Heart left ventricle (tissue), 16 donors: ENCODE measurements around the gene VEGFC. TPM values are rescaled to one million over a fixed set of nuclear protein-coding genes. Genes with fewer than 3 reads are reported as not detected.

ENCODE experiments used
- ATAC-seq, 4 donors: fragments of 200-7000 bp; cut with Tn5 transposase; one replicate each; pipeline ENCODE4 v1.9.1; 2020 to 2022; ENCODE audit warnings: moderate library complexity in 4 of 4, mild to moderate bottlenecking in 3 of 4, moderate number of reproducible peaks in 1 of 4
- DNase-seq, 5 donors: peaks; one replicate each; pipeline ENCODE4 v3.0.0-alpha.2; 2020
- H3K27ac ChIP-seq, 12 donors: fragments of 200-600 bp; sonication (generic) in 4 of 12; one replicate each; pipeline versions ENCODE4 v1.5.0 to v1.8.0; 2016 to 2022; ENCODE audit warnings: mild to moderate bottlenecking in 2 of 12
- H3K27me3 ChIP-seq, 9 donors: fragments of 200-600 bp; sonication (generic) in 2 of 9; one replicate each; pipeline versions ENCODE4 v1.5.1 to v1.8.0; 2016 to 2022; ENCODE audit warnings: mild to moderate bottlenecking in 3 of 9
- H3K36me3 ChIP-seq, 9 donors: fragments of 200-600 bp; sonication (generic) in 2 of 9; one replicate each; pipeline versions ENCODE4 v1.5.0 to v1.8.0; 2018 to 2022; ENCODE audit warnings: mild to moderate bottlenecking in 2 of 9
- H3K4me1 ChIP-seq, 12 donors: fragments of 200-600 bp; sonication (generic) in 4 of 12; one replicate each; pipeline versions ENCODE4 v1.5.0 to v1.8.0; 2016 to 2022; ENCODE audit warnings: mild to moderate bottlenecking in 3 of 12
- H3K4me3 ChIP-seq, 12 donors: fragments of 200-600 bp; sonication (generic) in 4 of 12; one replicate each; pipeline versions ENCODE4 v1.5.0 to v1.8.0; 2017 to 2022; ENCODE audit warnings: mild to moderate bottlenecking in 9 of 12, moderate library complexity in 4 of 12
- H3K9me3 ChIP-seq, 12 donors: fragments of 200-600 bp; sonication (generic) in 4 of 12; one replicate each; pipeline versions ENCODE4 v1.5.0 to v1.8.0; 2016 to 2022; ENCODE audit warnings: mild to moderate bottlenecking in 1 of 12
- CTCF ChIP-seq, 12 donors: fragments of 200-600 bp; sonication (generic) in 4 of 12; IDR thresholded peaks; one replicate each; pipeline versions ENCODE4 v1.5.0 to v1.8.0; 2018 to 2022; ENCODE audit warnings: antibody characterized with exemption in 12 of 12, mild to moderate bottlenecking in 5 of 12
- POLR2A ChIP-seq, 2 donors: fragments of 450-650 bp; IDR thresholded peaks; one replicate each; pipeline ENCODE4 v1.6.1; 2017; ENCODE audit warnings: antibody characterized with exemption in 2 of 2, mild to moderate bottlenecking in 2 of 2, moderate library complexity in 2 of 2
- WGBS, 4 donors: extraction: QIAGEN DNeasy Blood & Tissue Kit in 2 of 4; methylation state at CpG; one replicate each; pipeline versions ENCODE4 v1.1.5 to v1.1.7; 2013 to 2018; 5-methylcytosine and 5-hydroxymethylcytosine counted together
- intact Hi-C, 10 donors: fragments of 100-400 bp; cut with DNase I; formaldehyde crosslinking; loops; one replicate each; pipeline versions ENCODE4 v1.11.1 to v1.14.2; 2022
- polyA plus RNA-seq, 2 donors: library from polyadenylated mRNA; stranded (reverse); fragments of 200-250 nt; gene quantifications; one replicate each; pipeline ENCODE4 v1.2.3, GENCODE V29; 2013
- total RNA-seq, 9 donors: library from RNA; depleted of rRNA in 2 of 9; stranded (reverse); fragments of >200 nt in 2 of 9; fragmentation: NEBNext Ultra II Directional in 3 of 9; extraction: Animal tissue kit (Norgen Biotek cat#: 25700) in 3 of 9; gene quantifications; one replicate each; pipeline versions ENCODE4 v1.1.0 to v1.2.4, GENCODE V29; 2016 to 2023
- donor health status: ischemic (EF 13 %, LVEDD 7.1; RV severe dilation, severe dysfunction).
- donor health status: healthy with polysubstance abuse.
- donor health status: DM: no; HTN: yes; CAD: no.
- donor health status: DM: no; HTN: no; CAD: no.
- donor health status: ischemic (EF 25% LVEDD 6.9; RV normal size, moderate dysfunction).
- donor health status: ischemic (EF 25% LVEDD 5.7; RV mildly dilated, moderate dysfunction).
- donor health status: healthy.
- donor health status: DM: yes; HTN: yes; CAD: no.
- donor health status: ischemic (EF 35%, LVEDD 5.7; RV mildly dilated, moderate dysfunction).
- donor health status: nonischemic (EF 11% LVEDD 7.7; RV severe dilation, severe dysfunction).
- donor health status: DM: yes; HTN: yes; CAD: no.
- donor health status: PGD.
- donor health status: ischemic (EF 29% LVEDD 5.4; RV normal size, mild dysfunction).
- donor health status: nonischemic (EF 23%, LVEDD 6.1; RV moderate dilation, normal function).

VEGFC gene
- total and polyA plus RNA-seq, 11 donors: 4.0 to 16.0 (median 7.4) TPM

- TF ChIP-seq POLR2A (IDR thresholded peaks at IDR 0.05) (no peak), CTCF (IDR thresholded peaks at IDR 0.05) (no peak)
- peak overlapping the region in 8 of 12 donors; percentile 65 to 87 (median 76) for H3K4me3 ChIP-seq
- H3K27ac ChIP-seq: peak overlapping the region in 8 of 12 donors; percentile 14 to 91 (median 56)
- DNase-seq: no peak
- WGBS, 4 donors: 60 to 80% (median 75%) methylated on average over 6 of the region's 6 CpGs
- H3K9me3 ChIP-seq: no peaks in the 10 kb centered on the region
- peaks cover 0 to 27% (median 0%) of the 10 kb centered on the region in 9 donors for H3K27me3 ChIP-seq
- intact Hi-C loops: loop anchor here in 2 of 10 donors (5.0 to 10.0 kb wide), 2 partner anchors 224 to 412 kb away; no protein-coding TSS in a partner anchor
- no peaks in the 10 kb centered on the region for H3K36me3 ChIP-seq
- no peak for ATAC-seq
- H3K4me1 ChIP-seq: peaks cover 0 to 18% (median 0%) of the 10 kb centered on the region in 12 donors
These were observed 3.8 kb downstream of the VEGFC start for GRCh38 chr4:176788971-176789370.

GRCh38 chr4:176788248-176788647 is 4.5 kb downstream of the VEGFC start:
- peaks cover 0 to 21% (median under 1%) of the 10 kb centered on the region in 12 donors for H3K4me1 ChIP-seq
- H3K27ac ChIP-seq: peak overlapping the region in 6 of 12 donors; percentile 36 to 91 (median 62)
- ATAC-seq (no peak), DNase-seq (no peak)
- 68 to 72% (median 70%) methylated on average over 8 of the region's 8 CpGs for WGBS, 4 donors
- peak overlapping the region in 7 of 12 donors; percentile 68 to 87 (median 78) for H3K4me3 ChIP-seq
- intact Hi-C loops: loop anchor here in 2 of 10 donors (5.0 to 10.0 kb wide), 2 partner anchors 223 to 411 kb away; no protein-coding TSS in a partner anchor
- TF ChIP-seq POLR2A (IDR thresholded peaks at IDR 0.05): no peak
- TF ChIP-seq CTCF (IDR thresholded peaks at IDR 0.05): no peak
- no peaks in the 10 kb centered on the region for H3K36me3 ChIP-seq
- no peaks in the 10 kb centered on the region for H3K9me3 ChIP-seq
- H3K27me3 ChIP-seq: peaks cover 0 to 24% (median 0%) of the 10 kb centered on the region in 9 donors

- TF ChIP-seq POLR2A (IDR thresholded peaks at IDR 0.05) (no peak), CTCF (IDR thresholded peaks at IDR 0.05) (no peak)
- Histone ChIP-seq H3K27me3 (no peaks in the 10 kb centered on the region), H3K4me1 (peaks cover 0 to 19% (median 3%) of the 10 kb centered on the region in 12 donors), H3K9me3 (no peaks in the 10 kb centered on the region), H3K4me3 (no peak overlapping the region), H3K27ac (no peak overlapping the region), H3K36me3 (no peaks in the 10 kb centered on the region)
- 67 to 80% (median 72%) methylated on average over 2 of the region's 2 CpGs for whole genome bisulfite sequencing, 4 donors
- DNase-seq: no peak
- peak in 1 of 4 donors; percentile 22 for ATAC-seq
- intact Hi-C loops: loop anchor here in 3 of 10 donors (5.0 to 10.0 kb wide), 2 partner anchors 220 to 408 kb away; no protein-coding TSS in a partner anchor
These were observed 7.9 kb downstream of the VEGFC start for GRCh38 chr4:176784816-176785215.

GRCh38 chr4:176782794-176783193 is 9.9 kb downstream of the VEGFC start:
- H3K9me3 ChIP-seq: no peaks in the 10 kb centered on the region
- WGBS, 4 donors: 23 to 58% (median 52%) methylated on average over 2 of the region's 2 CpGs
- intact Hi-C loops: loop anchor here in 2 of 10 donors (5.0 to 10.0 kb wide), 2 partner anchors 218 to 405 kb away; no protein-coding TSS in a partner anchor
- no peak for TF ChIP-seq POLR2A (IDR thresholded peaks at IDR 0.05)
- H3K27ac ChIP-seq: peak overlapping the region in 4 of 12 donors; percentile 2 to 57 (median 48)
- ATAC-seq (no peak), DNase-seq (no peak)
- H3K4me1 ChIP-seq: peaks cover 0 to 24% (median 3%) of the 10 kb centered on the region in 12 donors
- H3K4me3 ChIP-seq: no peak overlapping the region
- H3K27me3 ChIP-seq: no peaks in the 10 kb centered on the region
- no peaks in the 10 kb centered on the region for H3K36me3 ChIP-seq
